Activated T-cell treated with anti-CD3 and anti-CD28 coated beads for 1 hour (primary cell): ENCODE data around the gene P2RY6.

ENCODE experiments used
- DNase-seq: peaks from one replicate; pipeline ENCODE4 v3.0.0-alpha.2; 2020; ENCODE audit warnings: low read depth

Gene P2RY6

GRCh38 chr11:73281201-73281741, 9.1 kb downstream of the P2RY6 start:
- no peak for DNase-seq

GRCh38 chr11:73281796-73282660, 9.9 kb downstream of the P2RY6 start:
- DNase-seq: no peak

DNA sequence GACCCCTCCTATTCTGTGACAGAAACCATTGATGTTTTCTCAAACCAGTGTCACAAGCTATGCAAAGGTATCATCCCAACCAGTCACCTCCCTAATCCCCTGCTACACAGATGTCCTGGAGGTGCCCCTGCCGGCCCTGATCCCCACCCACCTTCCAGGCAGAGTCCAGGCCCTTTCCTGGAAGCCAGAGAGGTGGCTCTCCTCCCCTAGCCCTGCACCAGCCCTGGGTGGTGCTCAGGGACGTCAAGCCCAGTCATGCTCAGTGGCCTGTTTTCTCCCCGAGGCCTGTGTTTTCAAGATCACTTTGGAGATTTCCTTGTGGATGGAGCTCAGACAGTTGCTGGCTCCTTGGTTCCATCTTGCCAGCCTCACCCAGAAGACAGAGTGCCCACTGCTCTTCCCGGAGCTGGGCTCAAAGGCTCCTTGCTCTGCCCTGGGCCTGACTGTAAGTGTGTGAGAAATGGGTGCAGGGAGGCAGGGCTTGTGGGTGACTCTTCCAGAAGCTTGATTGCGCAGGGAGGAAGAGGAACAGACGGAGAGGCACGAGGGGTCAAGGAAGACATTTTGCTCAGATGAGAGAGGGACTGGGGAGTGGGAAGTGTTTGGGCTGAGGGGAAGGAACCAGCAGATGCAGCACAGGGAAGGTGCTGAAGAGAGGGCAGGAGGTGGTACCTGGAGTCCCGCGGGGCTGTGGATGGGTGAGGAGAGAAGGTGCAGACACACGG, 11.3 kb downstream of the P2RY6 start:
- no peak for DNase-seq

- DNase-seq: no peak
Measured at GRCh38 chr11:73284106-73284505, 12.0 kb downstream of the P2RY6 start.

GRCh38 chr11:73285721-73286120, 13.6 kb downstream of the P2RY6 start:
- no peak for DNase-seq

DNA sequence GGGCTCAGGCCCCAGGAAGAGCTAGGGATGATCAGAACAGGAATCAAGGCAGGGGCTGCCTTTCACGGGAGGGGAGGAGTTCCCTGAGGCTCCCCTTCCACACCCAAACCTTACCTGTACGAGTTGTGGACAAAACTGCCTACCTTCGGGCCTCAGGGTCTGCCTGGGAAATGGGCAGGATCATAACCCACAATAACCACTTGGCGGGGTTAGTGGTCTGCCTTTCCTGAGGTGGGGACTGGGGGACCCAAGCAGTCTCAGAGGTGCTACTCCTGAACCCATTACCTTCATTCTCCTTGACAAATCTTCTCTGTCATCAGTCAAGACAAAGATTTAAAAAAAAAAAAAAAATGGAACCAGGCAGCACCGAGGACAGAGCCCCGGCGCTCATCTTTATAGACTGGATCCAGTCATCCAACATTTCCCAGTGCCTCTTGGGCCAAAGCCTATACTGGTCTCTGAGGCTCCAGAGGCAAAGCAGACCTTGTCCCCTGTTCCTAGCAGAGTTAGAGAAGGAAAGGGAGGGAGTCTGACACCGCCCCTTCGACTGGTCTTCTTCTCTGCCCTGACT, 14.2 kb downstream of the P2RY6 start:
- DNase-seq: no peak

GRCh38 chr11:73287400-73288101, 15.4 kb downstream of the P2RY6 start:
- no peak for DNase-seq

DNA sequence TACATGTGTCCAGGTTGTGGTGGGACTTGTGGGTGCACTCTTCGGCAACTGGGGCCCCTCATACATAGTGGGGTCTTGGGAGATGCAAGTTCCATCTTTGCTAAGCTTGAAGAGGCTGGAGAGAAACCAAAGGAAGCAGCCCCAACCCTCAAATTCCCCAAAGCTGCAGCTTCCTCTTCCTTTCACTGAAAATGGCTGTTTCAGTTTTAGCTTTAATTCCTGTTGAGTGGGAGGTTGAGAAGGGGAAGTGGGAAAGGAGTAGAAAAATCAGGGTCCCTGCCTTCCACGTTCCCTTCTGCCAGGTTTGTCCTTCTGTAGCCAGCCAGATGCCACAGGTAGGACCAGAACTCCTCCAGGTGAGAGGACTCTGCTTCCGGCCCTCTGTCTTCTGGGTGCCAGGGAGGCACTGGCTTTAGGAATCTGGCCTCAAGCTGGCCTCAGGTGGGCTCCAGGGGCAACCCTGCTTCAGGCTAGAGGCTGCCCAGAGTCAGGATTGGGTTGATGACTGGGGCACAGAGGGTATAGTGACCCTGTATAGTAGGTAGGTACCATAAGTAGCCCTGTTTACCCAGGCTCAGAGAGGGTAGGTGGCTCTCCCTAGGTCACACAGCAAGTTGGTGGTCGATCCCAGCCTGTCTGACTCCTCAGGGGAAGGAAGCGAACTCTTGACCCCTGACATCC, 16.2 kb downstream of the P2RY6 start:
- no peak for DNase-seq

DNA sequence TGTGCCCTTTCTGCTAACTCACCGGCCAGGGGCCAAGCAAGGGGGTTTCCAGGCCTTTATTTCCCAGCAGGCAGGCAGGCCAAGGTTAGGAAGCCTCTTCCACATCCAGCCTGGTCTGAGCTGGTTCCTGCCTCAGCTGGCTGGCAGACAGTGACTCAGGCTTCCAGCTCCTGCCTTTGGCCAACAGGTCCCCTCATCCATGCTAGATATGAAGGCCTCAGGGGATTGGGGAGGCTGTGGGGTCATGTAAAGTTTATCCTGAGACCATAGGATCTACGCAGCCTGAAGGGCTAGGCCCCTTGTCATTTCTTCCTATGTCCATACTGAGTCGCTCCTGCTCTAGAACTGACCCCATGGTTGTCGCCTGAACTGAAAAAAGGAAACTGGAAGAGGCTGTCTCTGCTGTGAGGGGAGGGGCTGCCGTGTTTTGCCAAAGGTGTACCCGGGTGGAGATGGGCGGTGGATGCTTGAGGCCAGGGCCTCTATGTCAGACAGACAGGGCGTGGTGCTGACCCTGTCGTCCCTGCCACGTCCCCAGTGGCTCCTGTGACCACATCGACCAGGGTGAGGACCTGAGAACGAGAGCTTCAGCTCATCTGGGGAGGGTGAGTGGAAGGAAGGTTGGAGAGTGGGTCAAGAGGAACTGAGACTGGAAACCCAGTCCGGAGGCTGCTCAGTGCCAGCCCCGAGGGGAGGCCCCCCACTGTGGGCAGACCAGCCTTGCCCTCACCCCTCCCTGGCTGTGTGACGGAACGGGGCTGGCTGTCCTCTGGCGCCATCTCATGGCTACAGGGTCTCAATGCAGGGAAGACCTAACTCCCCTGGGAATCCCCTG, 17.0 kb downstream of the P2RY6 start:
- DNase-seq: peak; percentile 28

- DNase-seq: no peak
Measured at GRCh38 chr11:73290536-73290935, 18.4 kb downstream of the P2RY6 start.

DNA sequence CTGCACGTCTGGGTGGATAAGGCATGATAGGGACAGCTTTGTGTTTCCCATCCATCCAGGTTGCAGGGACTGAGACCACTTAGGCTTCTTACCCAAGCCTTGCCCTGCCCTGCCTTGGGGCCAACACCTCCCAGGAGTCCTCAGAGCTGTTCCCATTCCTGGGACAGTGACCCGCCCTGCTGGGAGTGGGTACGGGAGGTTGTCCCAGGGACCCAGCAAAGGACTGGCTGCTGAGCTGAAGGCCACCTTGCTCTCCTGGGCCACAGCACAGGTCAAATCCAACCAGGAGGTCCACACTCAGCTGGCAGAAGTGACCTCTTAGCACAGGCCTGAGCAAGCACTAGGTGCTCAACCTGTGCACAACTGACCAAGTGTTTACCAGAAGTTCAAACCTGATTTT, 19.1 kb downstream of the P2RY6 start:
- DNase-seq: no peak

DNA sequence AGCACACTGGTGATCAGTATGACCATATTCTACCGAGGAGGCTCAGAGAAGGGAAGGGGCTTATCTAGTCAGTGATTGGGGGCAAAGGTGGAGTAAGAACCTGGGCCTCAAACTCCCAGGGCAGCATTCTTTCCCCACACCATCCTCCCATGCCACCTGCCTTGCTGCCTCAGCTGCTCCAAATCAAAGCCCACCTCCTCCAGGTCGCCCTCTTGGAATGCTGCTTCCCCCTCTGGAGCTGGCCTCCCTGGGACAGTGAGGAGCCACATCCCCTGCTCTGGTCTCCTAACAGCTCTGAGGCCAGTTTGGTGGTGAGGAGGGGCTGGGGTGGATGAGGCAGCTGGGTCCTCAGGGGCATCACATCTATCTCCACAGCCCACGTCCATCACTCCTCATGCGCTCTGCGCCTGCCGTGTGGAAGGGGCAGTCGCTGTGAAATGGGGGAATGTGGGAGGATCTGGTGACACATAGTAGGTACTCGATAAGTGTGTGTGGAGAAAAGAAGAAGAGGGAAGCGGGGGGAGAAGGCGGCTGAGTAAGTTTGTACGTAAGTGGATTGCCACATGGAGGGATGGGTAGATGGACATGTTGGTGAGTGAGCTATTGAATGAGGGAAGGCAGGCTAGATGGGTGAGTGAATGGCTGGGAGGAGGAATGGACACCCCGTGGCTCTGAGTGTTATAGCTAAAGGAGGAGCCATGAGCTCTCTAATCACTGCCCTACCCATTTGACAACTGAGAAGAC, 19.8 kb downstream of the P2RY6 start:
- DNase-seq: no peak

GRCh38 chr11:73292525-73292894, 20.4 kb downstream of the P2RY6 start:
- DNase-seq: no peak

DNA sequence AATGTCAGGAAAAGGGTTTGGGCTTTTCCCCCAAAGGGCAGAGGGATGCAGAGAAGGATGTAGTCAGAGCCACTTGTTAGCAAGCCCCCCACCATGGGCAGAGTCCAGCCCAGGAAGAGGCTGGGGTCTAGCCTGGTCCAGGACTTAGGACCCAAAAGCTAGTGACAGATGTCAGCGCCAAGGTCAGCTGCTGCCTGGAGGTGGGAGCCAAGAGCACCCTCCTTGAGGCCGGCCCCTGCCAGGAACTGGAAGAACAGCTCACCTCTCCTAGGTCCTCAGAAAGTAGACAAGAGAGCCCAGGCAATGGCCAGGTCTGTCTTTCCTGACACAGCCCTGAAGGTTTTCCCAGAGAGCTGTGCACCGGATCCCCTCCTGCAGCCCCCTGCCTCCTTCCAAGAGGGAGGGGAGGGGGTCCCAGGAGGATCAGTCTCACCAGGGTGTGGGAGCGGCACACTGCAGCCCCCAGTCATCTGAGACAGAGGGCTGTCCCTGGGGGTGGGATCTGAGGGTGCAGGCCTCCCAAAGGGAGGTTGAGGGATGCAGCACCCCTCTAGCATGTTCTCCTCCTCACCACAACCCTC, 21.3 kb downstream of the P2RY6 start:
- no peak for DNase-seq

DNA sequence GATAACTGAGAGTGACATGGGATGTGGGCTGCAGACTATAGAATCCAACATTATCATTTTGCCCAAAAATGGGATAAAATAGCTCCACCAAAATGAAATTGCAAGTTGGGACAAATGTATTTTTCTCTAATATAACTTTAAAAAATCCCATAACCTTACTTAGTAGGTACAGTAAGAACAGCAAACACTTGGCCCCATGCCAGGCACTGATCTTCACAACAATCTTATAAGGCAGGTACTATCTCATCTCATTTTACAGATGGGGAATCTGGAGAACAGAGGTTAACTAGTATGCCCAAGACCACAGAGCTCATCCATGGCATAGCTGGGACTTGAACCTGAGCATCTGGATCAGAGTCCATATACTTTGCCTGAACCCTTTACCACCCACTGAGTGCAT, 22.5 kb downstream of the P2RY6 start:
- no peak for DNase-seq

- DNase-seq: peak; percentile 68
Measured at GRCh38 chr11:73295241-73295995, 23.3 kb downstream of the P2RY6 start.

- no peak for DNase-seq
Measured at GRCh38 chr11:73295996-73296318, 23.8 kb downstream of the P2RY6 start.

- no peak for DNase-seq
Measured at GRCh38 chr11:73296501-73297230, 24.5 kb downstream of the P2RY6 start.
